Left lobe of liver (tissue), 2 donors: ENCODE measurements around the gene NGDN. TPM values are rescaled to one million over a fixed set of nuclear protein-coding genes. Genes with fewer than 3 reads are reported as not detected.

ENCODE experiments used
- ATAC-seq: fragments of 200-7000 bp; cut with Tn5 transposase; one replicate; pipeline ENCODE4 v1.9.1; 2020; ENCODE audit warnings: mild to moderate bottlenecking, moderate library complexity
- DNase-seq: peaks from one replicate; pipeline ENCODE4 v3.0.0-alpha.2; 2020; ENCODE audit warnings: low spot score
- total RNA-seq: library from RNA; stranded (reverse); gene quantifications from one replicate; pipeline ENCODE4 v1.2.1, GENCODE V29; 2021
- donor health status: DM: no; HTN: no; CAD: no; lungs with moderate emphysema.
- donor health status: DM: no; HTN: yes; CAD: no.

NGDN gene
- total RNA-seq, 1 donor from 2014 or later: 12.1 TPM

GRCh38 chr14:23520899-23521533 is 51.5 kb downstream of the NGDN start:
- ATAC-seq (no peak), DNase-seq (no peak)

GRCh38 chr14:23521785-23522640 is 52.5 kb downstream of the NGDN start:
- ATAC-seq (no peak), DNase-seq (no peak)

- no peak for DNase-seq
- no peak for ATAC-seq
Measured at GRCh38 chr14:23522643-23523198, 53.2 kb downstream of the NGDN start.

- no peak for ATAC-seq
- DNase-seq: no peak
Measured at GRCh38 chr14:23523229-23524016, 53.9 kb downstream of the NGDN start.

- ATAC-seq: no peak
- DNase-seq: no peak
Measured at GRCh38 chr14:23524954-23525353, 55.5 kb downstream of the NGDN start.

- DNase-seq (no peak), ATAC-seq (no peak)
Measured at GRCh38 chr14:23525611-23526010, 56.1 kb downstream of the NGDN start.

Other genes starting within 250 kb of the NGDN start
- gene RNF212B, start 231.8 kb upstream of the NGDN start, total RNA-seq: not detected
- gene HOMEZ, start 183.6 kb upstream of the NGDN start, total RNA-seq: 8.9 TPM
- 11.5 TPM for gene PPP1R3E, start 166.8 kb upstream of the NGDN start, total RNA-seq
- 14.0 TPM for gene BCL2L2, start 162.9 kb upstream of the NGDN start, total RNA-seq
- 86.9 TPM for gene PABPN1, start 148.2 kb upstream of the NGDN start, total RNA-seq
- gene SLC22A17, start 116.8 kb upstream of the NGDN start, total RNA-seq: 3.6 TPM
- 0.68 TPM for gene EFS, start 104.5 kb upstream of the NGDN start, total RNA-seq
- not detected for gene IL25, start 96.9 kb upstream of the NGDN start, total RNA-seq
- not detected for gene CMTM5, start 92.7 kb upstream of the NGDN start, total RNA-seq
- not detected for gene MYH6, start 61.4 kb upstream of the NGDN start, total RNA-seq
- gene MYH7, start 34.0 kb upstream of the NGDN start, total RNA-seq: not detected
- gene ZFHX2, start 82.1 kb downstream of the NGDN start, total RNA-seq: 0.81 TPM
- gene THTPA, start 86.6 kb downstream of the NGDN start, total RNA-seq: 11.1 TPM
- 19.3 TPM for gene AP1G2, start 98.1 kb downstream of the NGDN start, total RNA-seq
- gene JPH4, start 109.1 kb downstream of the NGDN start, total RNA-seq: 0.10 TPM
- gene DHRS2, start 166.7 kb downstream of the NGDN start, total RNA-seq: 6.2 TPM